Stimulated activated CD8-positive, alpha-beta memory T cell treated with anti-CD3 and anti-CD28 coated beads, Interleukin-2, amount 100 ng/mL, for 48 hours (primary cell): ENCODE data around the gene MPPED1.

Source experiments
- DNase-seq, 2 donors: peaks; one replicate each; pipeline ENCODE4 v3.0.0-alpha.2; 2020; ENCODE audit warnings: low read depth in 2 of 2

Gene MPPED1

GRCh38 chr22:43411040-43411868 is 560 bp upstream of the MPPED1 start:
- no peak for DNase-seq

GRCh38 chr22:43412808-43413795 is 1.3 kb downstream of the MPPED1 start:
- no peak for DNase-seq

- DNase-seq: no peak
Observed at GRCh38 chr22:43413826-43414225, 2.0 kb downstream of the MPPED1 start.

GRCh38 chr22:43415681-43416080 is 3.9 kb downstream of the MPPED1 start:
- DNase-seq: no peak

- DNase-seq: no peak
Observed at GRCh38 chr22:43417555-43417954, 5.7 kb downstream of the MPPED1 start.

GRCh38 chr22:43418079-43418825 is 6.4 kb downstream of the MPPED1 start:
- no peak for DNase-seq

- DNase-seq: no peak
Observed at GRCh38 chr22:43419371-43420080, 7.7 kb downstream of the MPPED1 start.

- no peak for DNase-seq
Observed at GRCh38 chr22:43421046-43421665, 9.3 kb downstream of the MPPED1 start.

GRCh38 chr22:43421914-43422615 is 10.3 kb downstream of the MPPED1 start:
- no peak for DNase-seq

GRCh38 chr22:43423046-43423445 is 11.2 kb downstream of the MPPED1 start:
- DNase-seq: no peak

- no peak for DNase-seq
Observed at GRCh38 chr22:43424201-43424600, 12.4 kb downstream of the MPPED1 start.

GRCh38 chr22:43424666-43425630 is 13.1 kb downstream of the MPPED1 start:
- no peak for DNase-seq

- DNase-seq: no peak
Observed at GRCh38 chr22:43425976-43426785, 14.4 kb downstream of the MPPED1 start.

GRCh38 chr22:43426816-43427215 is 15.0 kb downstream of the MPPED1 start:
- DNase-seq: no peak

GRCh38 chr22:43427296-43428004 is 15.6 kb downstream of the MPPED1 start:
- DNase-seq: no peak

- no peak for DNase-seq
Observed at GRCh38 chr22:43428005-43428485, 16.2 kb downstream of the MPPED1 start.

- no peak for DNase-seq
Observed at GRCh38 chr22:43428521-43428920, 16.7 kb downstream of the MPPED1 start.
